ELR (cell line): ENCODE data around the gene ARHGAP9.
"Not testable (repeated sequence)": the region's sequence is repeated elsewhere in the genome, so short reads cannot be mapped to it uniquely, and the experiment has no call there.

Experiments
- DNase-seq: peaks from one replicate; pipeline ENCODE4 v3.0.0-alpha.2; 2015; ENCODE audit warnings: low read depth

The ARHGAP9 gene

DNA sequence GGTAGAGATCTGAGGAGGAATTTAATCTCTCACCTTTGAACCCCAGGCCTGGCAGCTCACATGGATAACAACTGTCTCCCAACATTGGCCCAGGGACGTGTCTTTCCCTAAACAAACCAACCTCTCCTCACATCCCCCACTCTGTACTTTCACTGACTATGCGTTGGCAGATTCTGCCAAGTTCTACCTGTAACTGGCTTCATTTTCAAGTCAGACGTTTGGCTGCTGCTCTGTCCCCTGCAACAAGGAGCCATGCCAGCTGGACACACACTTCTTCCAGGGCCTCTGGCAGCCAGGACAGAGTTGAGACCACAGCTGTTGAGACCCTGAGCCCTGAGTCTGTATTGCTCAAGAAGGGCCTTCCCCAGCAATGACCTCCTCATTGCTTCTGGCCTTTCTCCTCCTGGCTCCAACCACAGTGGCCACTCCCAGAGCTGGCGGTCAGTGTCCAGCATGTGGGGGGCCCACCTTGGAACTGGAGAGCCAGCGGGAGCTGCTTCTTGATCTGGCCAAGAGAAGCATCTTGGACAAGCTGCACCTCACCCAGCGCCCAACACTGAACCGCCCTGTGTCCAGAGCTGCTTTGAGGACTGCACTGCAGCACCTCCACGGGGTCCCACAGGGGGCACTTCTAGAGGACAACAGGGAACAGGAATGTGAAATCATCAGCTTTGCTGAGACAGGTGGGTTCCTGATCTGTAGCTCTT is 45.0 kb downstream of the ARHGAP9 start, which contains the start of gene INHBC:
TSS of gene INHBC (plus strand) at position 268 of the 707 bp plus-strand sequence. CDS start at position 371, 103 bp downstream.
- no peak for DNase-seq

DNA sequence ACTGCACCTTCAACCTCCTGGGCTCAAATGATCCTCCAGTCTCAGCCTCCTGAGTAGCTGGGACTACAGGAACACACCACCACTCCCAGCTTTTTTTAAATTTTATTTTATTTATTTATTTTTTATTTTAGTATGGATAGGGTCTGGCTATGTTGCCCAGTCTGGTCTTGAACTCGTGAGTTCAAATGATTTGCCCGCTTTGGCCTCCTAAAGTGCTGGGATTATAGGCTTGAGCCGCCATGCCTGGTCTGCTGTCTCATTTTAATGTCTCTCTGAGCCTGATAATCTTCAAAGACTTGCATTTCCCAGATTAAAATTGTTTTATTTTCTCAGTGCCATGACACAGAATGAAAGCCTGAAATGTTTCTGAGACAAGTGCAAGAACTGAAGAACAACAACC is 46.3 kb downstream of the ARHGAP9 start:
- DNase-seq, result no peak

DNA sequence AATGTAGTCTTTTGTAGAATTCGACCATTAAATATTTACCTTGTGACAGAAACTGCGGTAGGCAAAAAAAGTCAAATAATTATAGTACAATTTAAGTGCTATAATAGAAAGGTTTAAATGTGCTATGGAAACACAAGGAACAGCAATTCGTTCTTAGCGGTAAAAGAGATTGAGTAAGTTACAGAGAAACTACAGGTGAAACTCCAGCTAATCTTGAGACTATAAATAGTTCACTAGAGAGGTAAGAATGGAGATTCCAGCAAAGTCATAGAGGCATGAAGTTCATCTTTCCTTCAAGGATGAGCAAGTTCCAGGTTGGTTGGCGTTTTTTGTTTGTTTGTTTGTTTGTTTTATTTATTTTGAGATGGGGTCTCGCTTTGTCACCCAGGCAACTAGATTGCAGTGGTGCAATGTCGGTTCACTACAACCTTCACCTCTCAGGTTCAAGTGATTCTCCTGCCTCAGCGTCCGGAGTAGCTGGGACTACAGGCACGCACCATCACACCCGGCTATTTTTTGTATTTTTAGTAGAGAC is 47.9 kb downstream of the ARHGAP9 start:
- no peak for DNase-seq

DNA sequence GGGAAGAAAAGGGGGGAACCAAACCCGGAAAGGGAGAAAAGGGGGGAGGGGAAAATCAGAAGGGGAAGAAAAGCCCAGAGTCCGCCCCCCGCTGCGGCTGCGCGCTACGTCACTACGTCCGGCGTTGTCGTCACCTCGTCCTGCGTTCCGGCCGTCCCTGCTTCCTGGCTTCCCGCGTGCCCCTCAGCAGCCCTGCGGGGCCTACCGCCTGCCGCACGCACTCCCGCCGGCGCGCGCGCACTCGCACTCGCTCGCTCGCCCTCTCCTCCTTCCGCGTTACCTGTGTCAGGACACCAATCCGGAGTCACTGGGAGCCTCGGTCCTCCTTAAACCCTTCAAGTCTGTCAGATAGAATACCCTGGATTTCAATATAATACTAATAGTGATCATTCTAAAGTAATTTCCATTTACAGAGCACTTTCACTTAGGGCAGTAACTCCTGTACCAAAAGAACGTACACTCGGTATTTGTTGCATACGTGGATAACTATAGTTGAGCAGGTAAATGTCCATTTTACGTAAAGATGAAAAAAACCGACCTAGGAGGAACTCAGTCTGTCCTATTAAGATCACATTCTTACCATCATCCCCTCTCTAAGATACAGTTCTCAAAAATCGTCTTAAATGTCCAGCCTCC is 48.6 kb downstream of the ARHGAP9 start, which contains the start of gene R3HDM2:
TSS of gene R3HDM2 (minus strand) at position 113 of the 636 bp plus-strand sequence. CDS start 120,615 bp downstream, outside the sequence.
- DNase-seq, result peak; percentile 98

DNA sequence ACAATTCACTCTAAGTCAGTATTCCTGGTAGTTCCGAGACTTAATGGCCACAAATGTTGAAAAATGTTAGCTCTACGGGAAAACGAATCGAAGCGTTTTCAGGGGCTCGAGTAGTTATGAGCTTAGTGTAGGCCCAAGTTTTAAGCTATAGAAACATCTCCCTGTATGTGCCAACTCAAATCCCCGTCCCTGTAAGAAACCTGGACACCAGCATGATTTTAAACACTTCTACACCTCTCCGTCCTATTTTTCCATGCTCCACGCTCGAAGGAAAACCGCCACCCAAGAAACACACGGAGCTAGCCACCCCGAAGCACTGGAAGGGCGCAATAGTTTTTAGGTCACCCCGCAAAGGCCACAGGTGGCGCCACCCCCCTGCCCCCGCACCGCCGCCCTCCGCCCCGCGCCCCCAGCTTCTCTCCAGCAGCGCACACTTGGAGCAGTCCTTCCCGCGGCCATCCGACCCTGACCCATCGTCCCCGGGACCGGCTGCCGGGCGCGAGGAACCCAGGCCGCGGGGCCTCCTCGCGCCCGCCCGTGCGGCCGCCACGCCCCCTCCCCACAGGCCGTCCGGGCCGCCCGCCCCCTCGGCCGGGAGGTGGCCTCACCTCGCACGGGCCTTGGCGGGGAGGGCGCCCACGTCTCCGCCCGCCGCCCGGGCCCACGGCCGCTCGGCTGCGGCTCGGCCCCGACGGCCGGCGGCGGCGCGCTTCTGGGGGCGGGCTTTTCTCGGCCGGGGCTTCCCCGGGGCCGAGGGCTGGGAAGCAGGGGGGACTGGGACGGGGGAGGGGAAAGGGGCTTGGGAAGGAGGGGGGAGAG is 49.3 kb downstream of the ARHGAP9 start:
- DNase-seq, result no peak

DNA sequence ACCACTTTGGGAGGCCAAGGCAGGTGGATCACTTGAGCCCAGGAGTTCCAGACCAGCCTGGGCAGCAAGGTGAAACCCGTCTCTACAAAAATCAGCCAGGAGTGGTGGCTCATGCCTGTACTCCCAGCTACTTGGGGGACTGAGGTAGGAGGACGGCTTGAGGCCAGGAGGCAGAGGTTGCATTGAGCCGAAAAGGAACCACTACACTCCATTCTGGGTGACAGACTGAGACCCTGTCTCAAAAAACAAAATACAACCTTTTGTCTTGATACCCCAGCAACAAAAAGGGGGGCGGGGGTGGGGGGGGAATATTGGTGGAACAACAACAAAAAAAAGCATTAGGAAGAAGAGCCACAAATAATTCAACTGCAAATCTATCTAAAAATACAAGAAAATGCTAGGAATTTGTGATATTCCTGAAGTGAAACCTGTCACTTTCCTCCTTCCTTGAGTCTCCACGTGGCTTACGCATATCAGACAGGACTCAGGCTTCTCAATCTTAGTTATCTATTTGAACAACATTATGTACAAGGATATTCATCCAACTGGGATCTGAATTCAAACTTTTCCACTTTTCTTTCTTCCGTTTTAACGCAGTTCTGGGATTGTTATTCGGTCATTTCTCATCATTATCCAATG is 50.1 kb downstream of the ARHGAP9 start:
- DNase-seq, result peak; percentile 32

DNA sequence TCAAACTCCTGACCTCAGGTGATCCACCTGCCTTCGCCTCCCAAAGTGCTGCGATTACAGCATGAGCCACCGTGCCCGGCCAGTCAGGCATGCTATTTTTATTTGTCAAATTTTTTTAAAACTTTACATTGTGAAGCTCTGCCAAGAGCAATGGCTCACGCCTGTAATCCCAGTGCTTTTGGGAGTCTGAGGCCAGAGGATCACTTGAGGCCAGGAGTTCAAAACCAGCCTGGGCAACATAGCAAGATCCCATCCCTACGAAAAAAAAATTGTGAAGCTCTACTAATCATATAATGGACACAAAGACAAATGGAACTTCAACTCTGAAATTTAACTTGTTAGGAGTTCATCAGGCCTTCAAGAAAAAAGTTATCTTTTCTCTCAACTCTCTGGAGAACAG is 50.7 kb downstream of the ARHGAP9 start:
- DNase-seq, result no peak

DNA sequence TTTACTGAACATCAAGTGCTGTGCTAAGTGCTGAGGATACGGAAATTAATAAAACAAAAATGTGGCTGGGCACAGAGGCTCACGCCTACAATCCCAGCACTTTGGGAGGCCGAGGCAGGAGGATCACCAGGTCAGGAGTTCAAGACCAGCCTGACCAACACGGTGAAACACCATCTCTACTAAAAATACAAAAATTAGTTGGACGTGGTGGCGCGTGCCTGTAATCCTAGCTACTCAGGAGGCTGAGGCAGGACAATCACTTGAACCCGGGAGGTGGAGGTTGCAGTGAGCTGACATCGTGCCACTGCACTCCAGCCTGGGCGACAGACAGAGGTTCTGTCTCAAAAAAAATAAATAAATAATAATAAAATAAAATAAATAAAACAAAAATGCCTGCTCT is 52.7 kb downstream of the ARHGAP9 start:
- DNase-seq, result not testable (repeated sequence)
